Ammon's horn (tissue), 1 donor: ENCODE measurements around the gene SYT7.

ENCODE experiments used
- DNase-seq: peaks from one replicate; pipeline ENCODE4 v3.0.0-alpha.2; 2016; ENCODE audit warnings: low spot score

Gene SYT7

GRCh38 chr11:61609000-61609979, 28.4 kb upstream of the SYT7 start:
- no peak for DNase-seq

GRCh38 chr11:61607920-61608599, 27.2 kb upstream of the SYT7 start:
- no peak for DNase-seq

- no peak for DNase-seq
Measured at GRCh38 chr11:61607426-61607825, 26.6 kb upstream of the SYT7 start.

GRCh38 chr11:61603667-61604066, 22.8 kb upstream of the SYT7 start:
- no peak for DNase-seq

GRCh38 chr11:61602775-61603569, 22.1 kb upstream of the SYT7 start:
- peak; percentile 50 for DNase-seq

- DNase-seq: no peak
Measured at GRCh38 chr11:61601512-61601911, 20.6 kb upstream of the SYT7 start.

- peak; percentile 54 for DNase-seq
Measured at GRCh38 chr11:61599968-61600710, 19.3 kb upstream of the SYT7 start.

- no peak for DNase-seq
Measured at GRCh38 chr11:61598886-61599868, 18.3 kb upstream of the SYT7 start.

GRCh38 chr11:61598374-61598773, 17.5 kb upstream of the SYT7 start:
- no peak for DNase-seq

- no peak for DNase-seq
Measured at GRCh38 chr11:61596990-61597389, 16.1 kb upstream of the SYT7 start.

GRCh38 chr11:61596542-61596941, 15.7 kb upstream of the SYT7 start:
- no peak for DNase-seq

- no peak for DNase-seq
Measured at GRCh38 chr11:61594907-61595257, 14.0 kb upstream of the SYT7 start.

GRCh38 chr11:61593151-61593550, 12.3 kb upstream of the SYT7 start:
- no peak for DNase-seq

GRCh38 chr11:61592176-61592575, 11.3 kb upstream of the SYT7 start:
- no peak for DNase-seq

GRCh38 chr11:61589961-61590360, 9.1 kb upstream of the SYT7 start:
- DNase-seq: no peak

GRCh38 chr11:61588728-61589191, 7.9 kb upstream of the SYT7 start:
- no peak for DNase-seq

- no peak for DNase-seq
Measured at GRCh38 chr11:61587951-61588727, 7.3 kb upstream of the SYT7 start.

- no peak for DNase-seq
Measured at GRCh38 chr11:61587541-61587941, 6.7 kb upstream of the SYT7 start.

- no peak for DNase-seq
Measured at GRCh38 chr11:61586792-61587430, 6.0 kb upstream of the SYT7 start.
